ENCODE measurements around the gene LIPA.

- no peak for TF ChIP-seq CTCF (IDR thresholded peaks at IDR 0.05)
- no peak for TF ChIP-seq EP300 (IDR thresholded peaks at IDR 0.05)
- TF ChIP-seq POLR2A (IDR thresholded peaks at IDR 0.05) = no peak
Observed at GRCh38 chr10:89297791-89298190, 46.2 kb upstream of the LIPA start.
